Liver (tissue), 3 donors: ENCODE data around the gene FAM184B.

Experiments
- REST ChIP-seq: IDR thresholded peaks from 2 replicates; pipeline ENCODE4 v1.6.1; 2016; ENCODE audit warnings: antibody characterized with exemption, mild to moderate bottlenecking
- SP1 ChIP-seq: IDR thresholded peaks from 2 replicates; pipeline ENCODE4 v1.6.1; 2018; ENCODE audit warnings: antibody characterized with exemption, mild to moderate bottlenecking
- YY1 ChIP-seq: IDR thresholded peaks from 2 replicates; pipeline ENCODE4 v1.6.1; 2016; ENCODE audit warnings: antibody characterized with exemption, mild to moderate bottlenecking
- TF ChIP-seq, protein P1 (sequence below): fragments of 150-350 bp; IDR thresholded peaks from 2 replicates; pipeline ENCODE4 v1.5.1; 2017; ENCODE audit warnings: improper control_type of control experiment, low read depth, low read length; ENCODE audit not compliant: missing input control
- donor health status: healthy.
- donor health status: healthy.

- TF ChIP-seq, protein P1, sequence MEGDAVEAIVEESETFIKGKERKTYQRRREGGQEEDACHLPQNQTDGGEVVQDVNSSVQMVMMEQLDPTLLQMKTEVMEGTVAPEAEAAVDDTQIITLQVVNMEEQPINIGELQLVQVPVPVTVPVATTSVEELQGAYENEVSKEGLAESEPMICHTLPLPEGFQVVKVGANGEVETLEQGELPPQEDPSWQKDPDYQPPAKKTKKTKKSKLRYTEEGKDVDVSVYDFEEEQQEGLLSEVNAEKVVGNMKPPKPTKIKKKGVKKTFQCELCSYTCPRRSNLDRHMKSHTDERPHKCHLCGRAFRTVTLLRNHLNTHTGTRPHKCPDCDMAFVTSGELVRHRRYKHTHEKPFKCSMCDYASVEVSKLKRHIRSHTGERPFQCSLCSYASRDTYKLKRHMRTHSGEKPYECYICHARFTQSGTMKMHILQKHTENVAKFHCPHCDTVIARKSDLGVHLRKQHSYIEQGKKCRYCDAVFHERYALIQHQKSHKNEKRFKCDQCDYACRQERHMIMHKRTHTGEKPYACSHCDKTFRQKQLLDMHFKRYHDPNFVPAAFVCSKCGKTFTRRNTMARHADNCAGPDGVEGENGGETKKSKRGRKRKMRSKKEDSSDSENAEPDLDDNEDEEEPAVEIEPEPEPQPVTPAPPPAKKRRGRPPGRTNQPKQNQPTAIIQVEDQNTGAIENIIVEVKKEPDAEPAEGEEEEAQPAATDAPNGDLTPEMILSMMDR, result no peak
- TF ChIP-seq SP1 (no peak), REST (no peak), YY1 (no peak)
Observed at GRCh38 chr4:17650406-17650805, 131.0 kb downstream of the FAM184B start.
